ENCODE results near the gene IPO4. TPM values are rescaled to one million over a fixed set of nuclear protein-coding genes. Genes with fewer than 3 reads are reported as not detected.

The IPO4 gene
- total and polyA plus RNA-seq, 2 of the 13 experiments (the other 11 are each of a cell fraction or from before 2014, with no cell fraction given), result 39.0 to 179 TPM

DNA sequence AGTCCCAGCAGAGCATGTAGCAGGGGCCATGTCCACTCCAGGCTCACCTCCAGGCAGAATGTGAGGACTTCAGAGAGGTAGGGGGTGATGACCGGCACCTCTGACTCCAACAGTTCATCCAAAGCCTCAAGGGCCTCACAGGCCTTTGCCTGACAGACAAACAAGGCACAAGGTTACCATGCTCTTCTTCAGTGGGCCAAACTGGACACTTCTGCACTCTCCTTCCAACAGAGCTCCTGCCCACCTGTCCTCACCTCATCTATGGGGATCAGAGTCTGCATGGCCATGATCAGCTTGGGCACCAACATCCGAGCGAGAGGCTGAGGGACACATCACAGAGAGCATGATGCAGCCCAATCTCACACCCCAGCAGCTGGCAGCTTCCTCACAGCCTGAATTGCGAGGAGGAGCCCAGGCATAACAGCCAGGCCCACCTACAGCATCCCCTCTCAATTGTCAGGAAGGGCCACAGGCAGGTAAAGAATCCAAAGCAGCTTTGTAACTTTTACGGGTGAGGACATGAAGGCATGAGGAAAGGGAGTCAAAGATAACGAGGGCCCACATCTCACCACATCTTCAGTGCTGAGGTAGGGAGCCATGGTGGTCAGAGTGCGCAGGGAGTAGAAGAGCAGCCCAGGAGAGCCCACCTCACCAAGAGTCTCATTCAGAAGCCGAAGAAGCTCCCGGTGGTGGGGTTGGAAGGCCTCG lies 1.6 kb downstream of the IPO4 start (continued):
- TF ChIP-seq USF2 (IDR thresholded peaks at IDR 0.05; ENCODE audit: low read depth, low read length) (no peak), USF2 (CRISPR knock-in tag; IDR thresholded peaks at IDR 0.05; ENCODE audit: borderline replicate concordance) (no peak), SKI (IDR thresholded peaks at IDR 0.05; ENCODE audit: partially characterized antibody) (no peak), NFE2 (CRISPR knock-in tag; IDR thresholded peaks at IDR 0.05) (no peak), RBM39 (IDR thresholded peaks at IDR 0.05; ENCODE audit: low read depth, low read length, poor library complexity, severe bottlenecking) (no peak), AHR (CRISPR knock-in tag; IDR thresholded peaks at IDR 0.05) (no peak), MZF1 (CRISPR knock-in tag; IDR thresholded peaks at IDR 0.05; ENCODE audit: borderline replicate concordance) (no peak), ZNF207 (IDR thresholded peaks at IDR 0.05; ENCODE audit: borderline replicate concordance) (0 out of 2 replicates have a peak, but pooled peaks have one; percentile 47), ZNF768 (CRISPR knock-in tag; IDR thresholded peaks at IDR 0.05) (peak; percentile 31; the same call in 1 of the 2 replicates), ZNF383 (CRISPR knock-in tag; IDR thresholded peaks at IDR 0.05; ENCODE audit: borderline replicate concordance) (no peak), KLF15 (CRISPR knock-in tag; IDR thresholded peaks at IDR 0.05; ENCODE audit: borderline replicate concordance) (no peak), DR1 (CRISPR knock-in tag; IDR thresholded peaks at IDR 0.05) (no peak), ZNF280B (CRISPR knock-in tag; IDR thresholded peaks at IDR 0.05; ENCODE audit: borderline replicate concordance) (peak; percentile 44; the same call in 1 of the 2 replicates), ZFAT (CRISPR knock-in tag; conservative IDR thresholded peaks at IDR 0.05) (no peak), TERF1 (CRISPR knock-in tag; IDR thresholded peaks at IDR 0.05) (0 out of 2 replicates have a peak, but pooled peaks have one; percentile 30), IKZF4 (CRISPR knock-in tag; IDR thresholded peaks at IDR 0.05; ENCODE audit: borderline replicate concordance, low read depth, not compliant biosample characterization) (no peak), BORCS8-MEF2B (CRISPR knock-in tag; IDR thresholded peaks at IDR 0.05) (peak; percentile 23; the same call in 1 of the 2 replicates), CEBPG (CRISPR knock-in tag; IDR thresholded peaks at IDR 0.05) (no peak), PAWR (CRISPR knock-in tag; IDR thresholded peaks at IDR 0.05; ENCODE audit: borderline replicate concordance) (no peak)
- TF ChIP-seq, protein P1, sequence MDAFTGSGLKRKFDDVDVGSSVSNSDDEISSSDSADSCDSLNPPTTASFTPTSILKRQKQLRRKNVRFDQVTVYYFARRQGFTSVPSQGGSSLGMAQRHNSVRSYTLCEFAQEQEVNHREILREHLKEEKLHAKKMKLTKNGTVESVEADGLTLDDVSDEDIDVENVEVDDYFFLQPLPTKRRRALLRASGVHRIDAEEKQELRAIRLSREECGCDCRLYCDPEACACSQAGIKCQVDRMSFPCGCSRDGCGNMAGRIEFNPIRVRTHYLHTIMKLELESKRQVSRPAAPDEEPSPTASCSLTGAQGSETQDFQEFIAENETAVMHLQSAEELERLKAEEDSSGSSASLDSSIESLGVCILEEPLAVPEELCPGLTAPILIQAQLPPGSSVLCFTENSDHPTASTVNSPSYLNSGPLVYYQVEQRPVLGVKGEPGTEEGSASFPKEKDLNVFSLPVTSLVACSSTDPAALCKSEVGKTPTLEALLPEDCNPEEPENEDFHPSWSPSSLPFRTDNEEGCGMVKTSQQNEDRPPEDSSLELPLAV (CRISPR knock-in tag; conservative IDR thresholded peaks at IDR 0.05; ENCODE audit: low read depth), result no peak
- TF ChIP-seq, protein P2, sequence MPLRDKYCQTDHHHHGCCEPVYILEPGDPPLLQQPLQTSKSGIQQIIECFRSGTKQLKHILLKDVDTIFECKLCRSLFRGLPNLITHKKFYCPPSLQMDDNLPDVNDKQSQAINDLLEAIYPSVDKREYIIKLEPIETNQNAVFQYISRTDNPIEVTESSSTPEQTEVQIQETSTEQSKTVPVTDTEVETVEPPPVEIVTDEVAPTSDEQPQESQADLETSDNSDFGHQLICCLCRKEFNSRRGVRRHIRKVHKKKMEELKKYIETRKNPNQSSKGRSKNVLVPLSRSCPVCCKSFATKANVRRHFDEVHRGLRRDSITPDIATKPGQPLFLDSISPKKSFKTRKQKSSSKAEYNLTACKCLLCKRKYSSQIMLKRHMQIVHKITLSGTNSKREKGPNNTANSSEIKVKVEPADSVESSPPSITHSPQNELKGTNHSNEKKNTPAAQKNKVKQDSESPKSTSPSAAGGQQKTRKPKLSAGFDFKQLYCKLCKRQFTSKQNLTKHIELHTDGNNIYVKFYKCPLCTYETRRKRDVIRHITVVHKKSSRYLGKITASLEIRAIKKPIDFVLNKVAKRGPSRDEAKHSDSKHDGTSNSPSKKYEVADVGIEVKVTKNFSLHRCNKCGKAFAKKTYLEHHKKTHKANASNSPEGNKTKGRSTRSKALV (CRISPR knock-in tag; IDR thresholded peaks at IDR 0.05), result no peak

All from HepG2 (cell line).